Astrocyte of the cerebellum (primary cell): ENCODE results near the gene SLC25A18.

Source experiments
- DNase-seq: peaks from one replicate; pipeline ENCODE4 v3.0.0-alpha.2; 2011; ENCODE audit warnings: low read depth
- H3K4me3 ChIP-seq: 2 replicates; pipeline ENCODE4 v1.5.1; 2011; ENCODE audit warnings: mild to moderate bottlenecking, low read depth, low read length, moderate library complexity
- in situ Hi-C: cut with HindIII; loops from 2 replicates; pipeline ENCODE4 v1.10.0; 2017; ENCODE audit warnings: low sequenced_read_pairs
- TF ChIP-seq, protein P1 (sequence below): IDR thresholded peaks from 2 replicates; pipeline ENCODE4 v1.5.1; 2012; ENCODE audit warnings: low read length, low read depth, moderate library complexity, mild to moderate bottlenecking; ENCODE audit errors: missing control alignments

SLC25A18 gene

DNA sequence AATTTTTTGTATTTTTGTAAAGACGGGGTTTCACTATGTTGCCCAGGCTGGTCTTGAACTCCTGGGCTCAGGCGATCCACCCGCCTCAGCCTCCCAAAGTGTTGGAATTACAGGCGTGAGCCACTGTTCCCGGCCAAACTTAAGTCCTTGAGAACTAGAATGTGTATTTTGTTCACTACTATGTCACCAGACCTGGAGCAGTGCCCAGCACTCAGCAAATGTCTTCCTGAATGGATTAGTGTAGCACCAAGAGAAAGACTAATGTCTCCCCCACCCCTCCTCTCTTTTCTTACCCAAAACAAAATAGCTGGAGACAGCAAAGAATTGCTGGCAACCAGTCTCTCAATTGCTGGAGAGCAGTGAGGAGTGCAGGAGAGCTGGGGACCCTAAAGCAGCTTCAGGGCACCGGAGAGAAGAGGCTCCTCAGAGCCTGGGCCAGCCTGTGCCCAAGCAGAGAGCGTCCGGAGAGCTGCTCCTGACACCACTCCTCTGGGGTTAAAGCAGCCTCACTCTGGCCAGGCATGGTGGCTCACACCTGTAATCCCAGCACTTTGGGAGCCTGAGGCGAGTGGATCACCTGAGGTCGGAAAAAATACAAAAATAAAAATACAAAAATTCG, 14.9 kb downstream of the SLC25A18 start:
- in situ Hi-C loops: no loop called here
- no peak overlapping the region for H3K4me3 ChIP-seq
- DNase-seq: no peak
- TF ChIP-seq, protein P1, sequence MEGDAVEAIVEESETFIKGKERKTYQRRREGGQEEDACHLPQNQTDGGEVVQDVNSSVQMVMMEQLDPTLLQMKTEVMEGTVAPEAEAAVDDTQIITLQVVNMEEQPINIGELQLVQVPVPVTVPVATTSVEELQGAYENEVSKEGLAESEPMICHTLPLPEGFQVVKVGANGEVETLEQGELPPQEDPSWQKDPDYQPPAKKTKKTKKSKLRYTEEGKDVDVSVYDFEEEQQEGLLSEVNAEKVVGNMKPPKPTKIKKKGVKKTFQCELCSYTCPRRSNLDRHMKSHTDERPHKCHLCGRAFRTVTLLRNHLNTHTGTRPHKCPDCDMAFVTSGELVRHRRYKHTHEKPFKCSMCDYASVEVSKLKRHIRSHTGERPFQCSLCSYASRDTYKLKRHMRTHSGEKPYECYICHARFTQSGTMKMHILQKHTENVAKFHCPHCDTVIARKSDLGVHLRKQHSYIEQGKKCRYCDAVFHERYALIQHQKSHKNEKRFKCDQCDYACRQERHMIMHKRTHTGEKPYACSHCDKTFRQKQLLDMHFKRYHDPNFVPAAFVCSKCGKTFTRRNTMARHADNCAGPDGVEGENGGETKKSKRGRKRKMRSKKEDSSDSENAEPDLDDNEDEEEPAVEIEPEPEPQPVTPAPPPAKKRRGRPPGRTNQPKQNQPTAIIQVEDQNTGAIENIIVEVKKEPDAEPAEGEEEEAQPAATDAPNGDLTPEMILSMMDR: no peak

DNA sequence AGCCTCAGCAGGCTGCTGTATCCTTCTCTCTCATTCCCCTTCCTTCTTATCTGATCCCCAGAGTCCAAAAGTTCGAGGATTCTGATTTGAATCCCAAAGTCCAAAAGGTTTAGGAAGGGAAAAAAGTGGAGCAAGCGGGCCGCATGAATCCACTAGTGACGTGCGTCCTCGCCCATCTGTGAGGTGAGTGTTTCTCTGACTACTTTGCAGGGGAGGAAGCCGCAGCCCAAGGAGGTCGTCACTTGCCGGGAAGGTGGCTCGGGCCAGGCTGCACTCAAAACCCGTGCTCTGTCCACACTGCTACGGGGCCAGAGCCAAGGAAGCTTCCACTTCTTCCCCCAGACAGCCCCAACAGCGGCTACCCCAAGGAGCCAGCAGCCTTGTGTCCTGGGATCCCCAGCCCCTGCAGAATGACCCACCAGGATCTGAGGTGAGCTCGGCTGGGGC, 16.3 kb downstream of the SLC25A18 start:
- no peak for DNase-seq
- TF ChIP-seq, protein P1: no peak
- in situ Hi-C loops: no loop called here
- H3K4me3 ChIP-seq: no peak overlapping the region

DNA sequence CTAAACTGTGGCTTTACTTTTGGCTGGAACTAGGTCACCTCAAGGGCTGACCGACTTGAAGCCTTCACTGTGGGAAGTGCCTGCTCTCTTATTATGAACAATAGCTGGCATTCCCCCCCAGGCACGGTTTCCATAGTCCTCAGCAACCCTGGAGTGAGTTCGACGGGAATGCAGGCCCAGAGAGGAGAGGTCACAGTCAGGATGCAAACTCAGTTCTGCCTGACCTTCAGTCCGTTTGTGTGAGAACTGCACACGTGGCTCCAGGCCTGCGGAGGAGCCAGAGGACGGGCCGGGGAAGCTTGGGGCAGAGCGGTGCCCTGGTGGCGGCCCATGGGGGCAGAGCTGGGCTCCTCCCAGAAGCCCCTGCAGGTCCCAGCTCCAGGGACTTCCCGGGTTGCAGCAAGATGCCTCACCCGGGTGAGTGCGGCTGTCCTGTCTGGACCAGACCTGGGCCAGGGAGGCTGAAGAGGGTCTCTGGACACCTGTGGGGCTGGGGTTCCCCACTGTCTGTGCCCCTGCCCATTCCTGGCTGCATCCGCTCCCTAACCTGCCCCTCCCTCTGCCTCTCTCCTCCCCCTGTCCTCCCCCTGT, 17.2 kb downstream of the SLC25A18 start:
- no peak for DNase-seq
- no peak overlapping the region for H3K4me3 ChIP-seq
- in situ Hi-C loops: no loop called here
- TF ChIP-seq, protein P1: no peak

DNA sequence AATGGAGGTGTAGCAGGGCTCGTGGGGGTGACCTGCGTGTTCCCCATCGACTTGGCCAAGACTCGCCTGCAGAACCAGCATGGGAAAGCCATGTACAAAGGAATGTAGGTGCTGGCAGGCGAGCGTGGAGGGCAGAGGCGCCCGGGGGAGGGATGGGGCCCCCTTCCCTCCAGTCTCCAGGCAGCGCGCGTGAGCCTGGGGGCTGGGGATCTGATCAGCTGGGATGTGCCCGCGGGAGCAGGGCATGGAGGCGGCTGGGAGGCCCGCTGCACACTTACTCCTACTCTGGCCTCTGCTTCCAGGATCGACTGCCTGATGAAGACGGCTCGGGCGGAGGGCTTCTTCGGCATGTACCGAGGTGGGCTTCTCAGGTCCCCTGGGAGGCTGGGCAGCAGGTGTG, 17.8 kb downstream of the SLC25A18 start:
- TF ChIP-seq, protein P1: no peak
- in situ Hi-C loops: no loop called here
- H3K4me3 ChIP-seq: no peak overlapping the region
- DNase-seq: no peak

DNA sequence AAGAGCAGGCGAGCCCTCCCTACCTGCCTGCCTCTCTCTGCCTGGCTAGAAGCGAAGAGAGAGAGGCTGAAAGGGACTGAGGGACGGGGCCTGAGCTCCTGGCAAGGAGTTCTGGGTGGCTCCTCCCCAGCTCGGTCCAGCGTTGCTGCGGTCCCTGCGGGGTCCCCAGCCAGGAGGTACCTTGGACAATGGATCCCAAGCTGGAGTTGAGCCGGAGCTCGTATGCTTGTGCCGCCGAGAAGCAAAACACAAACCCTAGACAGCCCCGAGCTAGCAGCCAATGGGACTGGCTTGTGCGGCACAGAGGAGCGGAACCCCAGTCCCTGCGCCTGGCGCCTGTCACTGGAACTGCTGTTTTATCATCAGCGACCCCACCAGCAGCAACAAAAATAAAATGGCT, 18.3 kb downstream of the SLC25A18 start:
- in situ Hi-C loops: no loop called here
- H3K4me3 ChIP-seq: no peak overlapping the region
- no peak for DNase-seq
- TF ChIP-seq, protein P1: no peak

DNA sequence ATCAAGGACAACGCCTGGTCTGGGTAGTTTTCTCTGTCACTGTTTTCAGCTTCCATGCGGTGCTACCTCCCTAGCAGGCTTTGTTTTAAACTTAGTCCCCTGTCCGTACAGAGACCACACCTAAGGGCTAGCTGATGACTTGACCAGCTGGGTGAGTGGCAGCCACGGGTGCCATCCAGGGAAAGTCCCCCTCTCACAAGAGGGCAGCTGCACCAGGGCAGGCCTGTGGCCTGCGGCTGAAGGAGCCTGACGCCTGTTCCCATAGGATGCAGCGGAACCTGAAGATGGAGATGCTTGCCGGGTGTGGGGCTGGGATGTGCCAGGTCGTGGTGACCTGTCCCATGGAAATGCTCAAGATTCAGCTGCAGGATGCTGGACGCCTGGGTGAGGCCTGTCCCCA, 19.9 kb downstream of the SLC25A18 start:
- TF ChIP-seq, protein P1: no peak
- H3K4me3 ChIP-seq: no peak overlapping the region
- in situ Hi-C loops: no loop called here
- no peak for DNase-seq
